HG03108 (cell line): ENCODE results near the gene DAP.

ENCODE experiments used
- ATAC-seq: cut with Tn5 transposase; IDR thresholded peaks from one replicate; pipeline ENCODE4 v1.9.1; 2021; ENCODE audit warnings: moderate library complexity; ENCODE audit not compliant: unreplicated experiment

Gene DAP

DNA sequence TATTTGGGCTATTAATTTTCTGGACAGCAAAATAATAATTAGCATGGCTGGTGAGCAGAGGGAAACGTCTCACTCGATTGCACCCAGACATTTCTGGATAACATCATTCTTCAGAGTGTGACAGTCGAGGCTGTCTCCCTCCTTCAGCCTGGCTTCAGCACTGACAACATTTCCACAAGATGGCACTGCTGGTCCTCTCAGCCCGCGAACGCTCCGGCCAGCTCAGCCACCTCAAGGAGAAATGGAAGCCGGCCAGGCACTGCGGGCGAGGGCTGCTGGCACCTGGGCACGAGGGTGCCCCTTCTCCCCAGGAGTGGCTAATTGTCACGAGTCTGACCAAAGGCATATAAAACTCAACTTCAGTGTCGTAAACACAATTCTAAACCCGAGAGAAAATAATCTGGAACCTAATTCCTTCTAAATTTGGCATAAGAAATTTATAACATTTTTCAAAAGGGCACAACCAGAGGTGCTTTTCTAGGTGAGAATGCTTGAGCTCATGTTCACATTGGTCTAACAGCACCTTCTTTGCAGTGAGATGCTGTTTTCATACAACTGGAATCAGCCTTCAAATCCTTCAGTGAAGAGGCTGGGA, 65.9 kb downstream of the DAP start:
- no peak for ATAC-seq

DNA sequence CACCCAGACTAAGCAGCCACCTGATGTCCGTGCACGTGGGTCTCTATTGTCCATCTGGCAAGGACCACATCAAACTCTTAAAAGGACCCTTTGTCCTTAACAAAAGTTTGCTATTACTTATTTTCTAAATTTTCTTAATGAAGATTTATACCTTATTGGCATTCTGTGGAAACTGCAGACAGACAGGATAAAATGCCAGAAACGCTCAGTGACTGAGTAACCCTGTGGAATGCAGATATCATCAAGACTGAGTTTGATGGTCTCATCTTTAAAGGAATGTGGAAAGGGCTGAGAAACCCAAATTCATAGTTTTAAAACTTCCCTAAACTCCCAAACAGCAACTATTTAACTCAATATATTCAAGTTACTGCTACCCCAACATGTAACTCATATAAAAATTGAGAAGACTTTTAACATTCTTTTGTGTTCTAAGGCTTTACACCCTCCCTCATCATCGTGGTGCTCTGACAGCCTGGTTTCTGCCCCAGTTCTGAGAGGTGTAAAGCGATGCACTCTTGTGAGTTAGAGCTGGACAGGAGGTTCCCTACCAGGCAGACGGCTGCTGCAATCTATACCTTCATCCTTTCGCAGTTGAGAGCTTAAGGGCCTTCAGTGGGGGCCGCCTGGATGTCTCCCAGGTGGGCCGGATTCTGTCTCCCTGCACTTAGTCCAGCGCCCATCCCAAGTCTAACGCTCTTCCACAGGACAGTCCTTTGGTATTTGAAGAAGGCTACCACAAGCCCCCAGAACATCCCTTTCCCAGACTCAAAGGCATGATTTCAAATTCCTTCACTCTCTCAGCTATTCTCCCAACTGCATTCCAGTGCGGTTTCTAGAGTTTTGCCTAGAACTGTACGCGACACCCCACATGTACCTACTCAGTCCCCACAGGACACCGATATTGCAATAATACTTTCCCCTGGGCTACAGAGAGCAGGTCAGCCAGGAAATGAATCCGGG, 68.9 kb downstream of the DAP start:
- no peak for ATAC-seq

DNA sequence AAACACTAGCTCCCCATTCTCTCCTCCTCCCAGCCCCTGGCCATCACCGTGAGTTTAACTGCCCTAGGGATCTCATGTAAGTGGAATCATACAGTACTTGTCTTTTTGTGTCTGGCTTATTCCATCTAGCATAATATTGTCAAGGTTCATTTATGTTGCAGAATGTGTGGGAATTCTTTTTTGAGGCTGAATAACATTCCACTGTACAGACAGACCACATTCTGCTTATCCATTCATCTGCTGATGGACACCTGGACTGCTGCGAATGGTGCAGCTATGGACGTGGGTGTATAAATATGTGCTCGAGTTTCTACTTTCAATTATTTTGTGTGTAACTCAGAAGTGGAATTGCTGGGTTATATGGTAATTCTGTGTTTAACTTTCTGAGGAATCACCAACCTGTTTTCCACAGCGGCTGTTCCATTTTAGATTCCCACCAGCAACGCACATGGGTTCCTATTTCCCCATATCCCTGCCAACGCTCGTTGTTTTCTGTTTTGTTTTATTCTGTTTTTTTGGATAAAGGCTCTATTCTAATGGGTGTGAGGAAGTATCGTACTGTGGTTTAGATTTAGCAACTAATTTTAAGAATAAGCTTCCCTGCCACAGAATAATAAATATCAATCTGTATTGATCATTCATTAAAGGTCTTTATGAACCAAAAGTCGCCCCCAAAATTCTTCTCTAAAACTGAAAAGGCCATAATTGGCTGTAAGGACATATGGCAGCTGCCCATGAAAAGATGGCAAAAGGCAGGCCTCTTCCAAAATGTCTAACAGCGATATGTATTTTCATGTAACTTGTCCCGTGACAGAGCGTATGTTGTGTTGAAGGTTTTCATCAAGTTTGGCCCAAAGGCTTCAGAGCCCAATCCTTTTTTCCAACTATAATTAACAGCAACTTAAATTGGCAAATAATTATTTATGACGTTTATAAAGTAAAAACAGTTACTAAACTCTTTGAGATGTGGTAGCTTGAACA, 70.3 kb downstream of the DAP start:
- no peak for ATAC-seq

DNA sequence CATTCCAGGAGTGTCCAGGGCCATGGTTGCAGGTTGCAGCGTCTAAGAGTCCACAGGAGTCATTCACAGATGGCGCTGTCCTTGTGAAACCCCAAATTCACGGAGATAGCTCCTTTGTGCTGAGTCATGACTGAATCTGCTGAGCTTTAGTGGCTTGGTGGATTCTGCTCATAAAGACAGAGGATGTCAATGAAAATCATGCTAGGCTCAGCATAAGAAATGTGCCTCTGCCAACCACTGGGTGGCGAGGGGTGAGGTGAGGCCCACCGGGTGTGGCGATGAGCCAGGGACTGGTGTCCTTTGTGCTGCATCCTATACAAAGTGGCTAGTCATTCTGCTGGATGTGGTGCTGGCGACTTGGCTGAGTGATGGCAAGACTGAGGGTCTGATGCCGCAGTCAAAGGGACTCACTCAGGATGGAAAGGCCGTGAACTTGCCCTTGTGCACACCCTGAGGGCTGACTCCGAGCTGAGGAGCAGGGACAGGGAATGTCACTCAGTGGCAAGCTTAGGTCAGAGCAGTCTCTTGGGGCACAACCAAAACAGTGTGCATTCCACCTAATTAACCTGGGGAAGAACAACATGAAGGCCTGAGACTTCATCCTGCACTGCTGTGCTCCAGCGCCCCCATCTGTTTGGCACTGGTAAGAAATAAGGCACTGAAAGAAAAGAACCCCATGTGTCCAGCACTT, 71.5 kb downstream of the DAP start:
- no peak for ATAC-seq

DNA sequence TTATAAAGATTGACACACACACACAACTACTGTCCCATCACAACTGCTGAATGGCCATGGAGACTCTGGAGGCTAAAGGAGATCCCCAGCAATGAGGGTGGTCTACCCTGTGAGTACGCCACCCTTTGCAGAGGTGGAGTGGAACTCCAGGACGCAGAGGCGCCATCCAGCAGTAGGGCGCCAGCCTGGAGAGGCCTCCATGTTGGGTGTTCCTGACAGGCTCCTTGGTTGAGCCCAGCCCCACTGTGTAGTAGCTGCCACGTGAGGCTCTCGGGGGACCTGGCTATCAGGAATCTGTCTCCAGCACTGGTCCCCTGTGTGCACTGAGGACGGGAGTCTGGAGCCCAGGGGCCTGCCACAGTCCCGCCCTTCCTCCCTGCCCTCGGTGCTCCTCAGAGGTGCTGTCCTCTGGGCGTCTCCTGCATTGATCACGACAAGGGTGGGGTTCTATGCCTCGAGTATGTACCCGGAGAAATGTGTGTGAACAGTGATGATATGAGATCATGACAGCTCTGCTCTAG, 72.3 kb downstream of the DAP start:
- no peak for ATAC-seq

DNA sequence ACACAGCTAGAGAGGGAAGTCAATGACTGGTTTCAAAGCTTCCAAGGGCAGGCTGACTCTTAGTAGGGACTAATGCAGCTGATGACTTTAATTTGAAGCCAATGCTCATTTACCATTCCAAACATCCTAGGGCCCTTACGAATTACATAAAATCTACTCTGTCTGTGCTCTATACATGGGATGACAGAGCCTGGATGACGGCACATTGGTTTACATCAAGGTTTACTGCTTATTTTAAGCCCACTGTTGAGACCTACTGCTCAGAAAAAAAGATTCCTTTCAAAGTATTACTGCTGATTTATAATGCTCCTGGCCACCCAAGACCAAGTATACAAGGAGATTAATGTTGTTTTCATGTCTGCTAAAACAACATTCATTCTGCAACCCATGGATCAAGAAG, 74.1 kb downstream of the DAP start:
- ATAC-seq, result no peak

DNA sequence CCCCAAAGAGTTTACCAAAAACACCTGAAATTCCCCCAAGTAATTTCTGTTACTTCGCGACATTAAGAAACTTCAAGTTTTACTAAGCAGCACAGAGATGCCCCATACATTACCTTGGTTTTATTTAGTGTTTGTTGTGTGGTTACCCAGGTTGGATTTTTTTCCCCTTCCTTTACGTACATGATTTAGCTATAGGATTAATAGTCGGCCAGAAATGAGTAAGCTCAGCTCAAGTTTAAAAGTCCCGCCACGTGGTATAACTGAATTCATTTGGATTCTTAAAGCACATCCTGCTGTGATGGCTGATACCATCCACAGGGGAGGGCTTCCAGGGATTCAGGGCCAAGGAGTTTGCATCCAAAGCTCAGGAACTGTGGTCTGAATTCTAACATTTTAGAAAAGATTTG, 75.9 kb downstream of the DAP start:
- ATAC-seq, result peak; percentile 77

DNA sequence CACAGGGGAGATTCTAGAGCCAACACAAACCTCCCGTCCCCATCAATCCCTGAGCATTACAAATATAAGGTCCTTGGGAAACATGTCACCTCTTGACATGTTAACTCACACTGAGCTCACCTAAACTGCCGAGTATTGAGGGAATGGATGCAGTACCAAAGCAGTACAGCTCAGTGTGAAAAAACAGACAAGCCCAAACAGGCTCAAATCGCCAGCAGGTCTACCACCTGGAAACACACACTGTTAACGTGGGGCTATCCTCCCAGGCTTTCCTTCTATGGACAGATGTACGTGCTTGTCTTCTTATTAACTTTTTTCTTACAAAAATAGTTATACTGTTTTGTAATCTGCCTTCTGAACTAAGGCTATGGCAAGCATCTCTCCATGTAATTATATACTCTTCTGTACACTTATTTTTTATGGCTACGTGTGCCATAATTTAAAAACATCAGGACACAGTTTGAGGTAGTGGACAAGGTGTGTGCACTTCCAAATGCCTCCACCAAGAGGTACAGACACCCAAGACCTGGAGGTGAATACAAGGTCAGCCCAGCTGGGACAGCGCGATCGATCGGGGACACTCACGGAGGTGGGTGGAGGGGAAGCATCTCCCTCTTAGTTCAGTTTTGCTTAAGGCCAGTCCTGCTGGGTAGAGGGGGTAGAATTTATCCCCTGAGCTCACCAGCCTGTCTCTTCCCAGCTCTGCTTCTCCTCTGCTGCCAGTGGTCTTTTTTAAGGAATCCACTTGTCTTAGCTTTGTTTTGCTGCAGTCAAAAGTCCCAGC, 76.5 kb downstream of the DAP start:
- ATAC-seq, result peak; percentile 35

DNA sequence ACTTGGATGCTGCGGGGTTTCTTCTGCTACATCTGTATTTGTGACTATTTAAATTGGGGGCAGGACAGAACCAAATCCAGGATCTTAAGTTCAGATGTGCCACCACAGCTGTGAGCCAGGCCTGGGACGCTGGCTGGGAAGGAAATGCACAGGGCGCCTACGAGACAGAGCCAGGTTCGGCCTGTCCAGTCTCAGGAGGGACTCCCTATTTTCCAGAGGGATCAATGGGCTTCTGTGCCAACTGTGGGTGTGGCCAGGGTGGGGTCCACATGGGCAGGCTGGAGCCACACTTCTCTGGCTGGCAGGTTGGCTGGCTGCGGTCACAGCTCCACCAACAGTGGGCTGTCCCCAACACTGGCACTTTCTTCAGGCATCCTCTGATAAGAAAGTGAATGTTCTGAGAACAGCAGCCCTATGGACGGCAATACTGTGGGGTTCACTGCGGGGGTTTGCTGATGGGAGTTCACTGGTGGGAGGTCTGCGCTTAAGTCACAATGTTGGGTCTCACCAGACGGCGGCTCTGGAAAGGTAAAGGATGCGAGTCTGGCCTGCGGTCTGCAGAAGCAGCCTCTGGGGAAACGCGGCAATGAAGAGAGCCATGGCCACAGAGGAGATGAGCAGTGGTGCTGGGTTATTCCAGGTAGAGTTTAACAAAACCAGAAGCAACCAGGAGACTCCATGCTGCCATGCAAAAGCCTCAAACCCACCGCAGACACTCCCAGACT, 78.1 kb downstream of the DAP start:
- no peak for ATAC-seq

DNA sequence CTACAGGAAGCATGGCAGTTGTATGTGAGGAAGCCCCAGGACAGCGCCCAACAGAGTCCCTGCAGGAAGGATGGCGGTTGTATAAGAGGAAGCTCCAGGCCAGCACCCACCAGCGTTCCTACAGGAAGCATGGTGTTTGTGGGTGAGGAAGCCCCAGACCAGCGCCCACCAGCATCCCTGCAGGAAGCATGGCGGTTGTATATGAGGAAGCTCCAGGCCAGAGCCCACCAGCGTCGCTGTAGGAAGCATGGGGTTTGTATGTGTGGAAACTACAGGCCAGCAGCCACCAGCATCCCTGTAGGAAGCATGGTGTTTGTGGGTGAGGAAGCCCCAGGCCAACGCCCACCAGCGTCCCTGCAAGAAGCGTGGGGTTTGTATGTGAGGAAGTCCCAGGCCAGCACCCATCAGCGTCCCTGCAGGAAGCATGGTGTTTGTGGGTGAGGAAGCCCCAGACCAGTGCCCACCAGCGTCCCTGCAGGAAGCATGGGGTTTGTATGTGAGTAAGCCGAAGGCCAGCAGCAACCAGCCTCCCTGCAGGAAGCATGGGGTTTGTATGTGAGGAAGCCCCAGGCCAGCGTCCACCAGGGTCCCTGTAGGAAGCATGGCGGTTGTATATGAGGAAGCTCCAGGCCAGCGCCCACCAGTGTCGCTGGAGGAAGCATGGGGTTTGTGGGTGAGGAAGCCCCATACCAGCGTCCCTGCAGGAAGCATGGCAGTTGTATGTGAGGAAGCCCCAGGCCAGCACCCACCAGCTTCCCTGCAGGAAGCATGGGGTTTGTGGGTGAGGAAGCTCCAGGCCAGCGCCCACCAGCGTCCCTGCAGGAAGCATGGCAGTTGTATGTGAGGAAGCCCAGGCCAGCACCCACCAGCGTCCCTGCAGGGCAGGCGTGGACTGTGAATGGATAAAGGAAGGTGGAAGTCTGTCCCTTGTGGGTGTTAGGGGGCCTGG, 79.0 kb downstream of the DAP start:
- ATAC-seq, result no peak

DNA sequence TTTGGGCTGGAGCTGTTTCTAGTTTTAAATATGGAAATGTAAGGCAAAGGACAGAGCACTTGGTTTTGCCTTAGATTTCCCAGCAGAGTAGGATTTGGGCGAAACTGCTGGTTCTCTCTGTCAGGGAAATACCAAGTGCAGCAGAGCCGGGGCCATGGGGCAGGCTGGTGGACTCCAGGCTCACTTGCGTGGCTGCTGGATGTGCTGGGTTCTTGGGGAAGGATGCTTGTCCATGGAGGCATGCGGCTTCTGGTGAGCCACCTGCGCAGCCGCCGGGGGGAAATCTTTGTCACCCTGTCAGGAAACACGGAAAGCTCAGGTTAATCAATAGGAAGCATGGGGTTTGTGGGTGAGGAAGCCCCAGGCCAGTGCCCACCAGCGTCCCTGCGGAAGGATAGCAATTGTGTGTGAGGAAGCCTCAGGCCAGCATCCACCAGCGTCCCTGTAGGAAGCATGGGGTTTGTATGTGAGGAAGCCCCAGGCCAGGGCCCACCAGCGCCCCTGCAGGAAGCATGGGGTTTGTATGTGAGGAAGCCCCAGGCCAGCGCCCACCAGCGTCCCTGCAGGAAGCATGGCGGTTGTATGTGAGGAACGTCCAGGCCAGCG, 80.1 kb downstream of the DAP start:
- ATAC-seq, result no peak

DNA sequence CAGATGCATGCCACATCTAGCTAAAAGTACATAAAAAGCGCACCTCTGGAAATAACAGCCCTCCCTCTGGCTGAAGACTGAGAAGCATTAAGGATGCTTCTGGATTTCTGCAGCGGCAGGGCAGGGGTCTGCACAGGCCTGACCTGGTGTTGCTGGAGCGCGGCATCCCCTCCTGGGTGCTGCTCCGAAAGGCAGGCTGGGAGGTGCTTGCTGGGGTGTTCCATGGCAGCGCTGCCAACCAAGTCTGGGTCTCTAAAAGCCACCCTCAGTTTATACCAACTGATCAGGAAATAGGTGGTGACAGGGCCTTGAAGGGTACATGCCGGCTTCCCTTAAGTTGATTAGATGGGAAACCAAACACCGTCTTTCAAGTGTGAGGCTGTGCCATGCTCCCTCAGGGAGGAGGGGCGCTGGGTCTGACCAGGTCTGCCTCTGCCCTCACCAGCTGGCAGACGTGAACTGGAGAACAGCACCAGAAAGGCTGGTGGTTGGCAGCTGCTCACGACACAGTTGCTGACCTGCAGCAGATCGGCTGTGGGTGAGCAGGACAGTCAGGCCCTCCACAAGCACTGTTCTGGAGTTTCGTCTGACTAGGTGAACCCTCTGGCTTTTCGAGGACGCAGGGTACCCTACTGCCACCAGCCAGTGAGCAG, 81.6 kb downstream of the DAP start:
- no peak for ATAC-seq

DNA sequence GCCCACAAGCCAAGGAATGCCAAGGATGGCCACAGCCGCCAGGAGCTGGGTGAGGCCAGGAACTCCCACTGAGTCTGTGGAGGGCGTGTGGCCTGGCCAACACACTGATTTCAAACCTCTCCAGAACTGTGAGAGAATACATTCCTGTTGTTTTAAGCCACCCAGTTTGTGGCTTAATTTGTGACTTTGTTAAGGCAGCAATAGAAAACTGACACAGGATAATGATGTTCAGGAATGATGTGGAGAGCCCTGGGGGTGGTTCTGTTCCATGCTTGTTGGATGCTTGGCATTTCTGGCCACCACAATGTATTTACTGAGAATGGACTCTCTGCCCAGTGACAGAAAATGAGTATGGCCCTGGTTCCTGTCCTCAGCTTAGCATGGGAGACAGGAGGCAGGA, 82.8 kb downstream of the DAP start:
- ATAC-seq, result no peak

DNA sequence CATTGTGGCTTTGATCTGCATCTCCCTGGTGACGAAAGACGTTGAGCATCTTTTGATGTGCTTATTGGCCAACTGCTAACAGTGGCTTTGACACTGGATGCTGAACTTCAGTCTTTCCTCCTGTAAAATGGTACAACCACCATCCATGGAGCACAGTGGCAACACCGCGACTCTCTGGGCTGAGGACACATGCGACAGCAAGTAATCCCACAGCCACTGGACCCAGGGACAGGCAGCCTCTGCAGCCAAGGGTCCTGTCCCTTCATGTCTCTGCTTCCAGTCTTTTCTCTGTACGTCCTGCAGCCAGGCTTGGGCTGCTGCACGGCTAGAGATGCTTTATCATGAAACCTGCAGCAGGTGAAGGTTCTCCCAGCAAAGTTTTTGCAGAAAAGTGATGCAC, 83.5 kb downstream of the DAP start:
- ATAC-seq, result no peak

DNA sequence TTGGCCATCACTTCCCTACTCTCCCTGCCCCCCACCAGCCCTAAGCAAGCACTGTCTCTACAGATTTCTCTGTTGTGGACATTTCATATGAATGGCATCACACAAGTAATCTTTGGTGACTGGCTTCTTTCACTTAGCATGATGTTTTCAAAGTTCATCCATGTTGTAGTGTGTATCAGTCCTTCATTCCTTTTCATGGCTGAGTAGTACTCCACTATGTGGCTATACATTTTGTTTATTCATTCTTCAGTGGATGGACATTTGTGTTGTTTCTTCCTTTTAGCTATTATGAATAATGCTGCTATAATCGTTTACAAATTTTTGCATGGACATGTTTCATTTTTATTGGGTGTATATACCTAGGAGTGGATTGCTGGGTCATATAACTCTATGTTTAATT, 84.1 kb downstream of the DAP start:
- no peak for ATAC-seq

DNA sequence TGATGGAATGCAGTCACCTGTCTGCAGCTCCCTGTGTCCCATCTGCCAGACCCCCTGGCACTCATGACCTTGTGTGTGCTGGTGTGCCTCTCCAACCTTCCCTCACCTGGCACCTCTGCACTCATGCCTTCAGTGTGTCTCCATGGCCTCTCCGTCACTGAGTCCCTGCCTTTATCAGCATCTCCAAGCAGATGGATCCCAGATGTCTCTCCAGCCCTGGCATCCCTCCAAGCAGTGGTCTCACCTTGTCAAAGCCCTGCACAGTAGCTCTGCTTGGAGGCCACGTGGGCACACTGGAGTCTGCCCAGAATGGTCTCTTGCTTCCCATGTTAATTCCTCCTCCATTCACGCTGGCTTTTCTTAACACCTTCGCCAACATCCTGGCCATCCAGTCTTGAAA, 84.8 kb downstream of the DAP start:
- no peak for ATAC-seq

DNA sequence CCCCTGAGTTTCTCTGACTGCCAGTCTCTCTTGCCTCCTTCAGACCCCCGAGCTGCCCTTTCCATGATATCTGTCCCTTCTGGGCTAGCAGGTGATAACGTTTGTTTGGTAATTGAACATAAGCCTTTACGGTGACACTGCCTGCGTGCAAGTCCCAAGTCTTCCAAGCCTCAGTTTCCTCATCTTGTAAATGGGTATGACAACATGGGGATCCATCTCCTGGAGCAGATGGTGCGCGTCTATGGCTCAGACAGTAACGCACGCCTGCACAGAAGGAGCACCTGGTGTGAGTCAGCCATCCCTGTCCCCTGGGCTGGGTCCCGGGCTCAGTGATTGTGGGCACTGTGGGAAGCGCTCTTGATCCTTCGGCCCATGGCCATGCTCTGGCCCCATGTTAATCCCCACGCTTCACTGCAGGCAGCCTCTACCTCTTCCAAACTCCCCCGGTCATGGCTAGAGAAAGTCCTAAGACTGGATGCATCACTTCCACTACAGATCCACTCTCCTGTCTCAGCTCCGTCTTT, 85.8 kb downstream of the DAP start:
- ATAC-seq, result no peak
